ENCODE data around the gene ARID1B. TPM values are rescaled to one million over a fixed set of nuclear protein-coding genes. Genes with fewer than 3 reads are reported as not detected.
A peak's percentile ranks its signal among the peaks of the same experiment; 100 is the strongest.

Gene ARID1B
- polyA plus RNA-seq, 10 donors: 53.5 to 73.2 (median 62.9) TPM

- no peak for DNase-seq
These were observed 372.9 kb downstream of the ARID1B start for GRCh38 chr6:157150076-157150475.

GRCh38 chr6:157151029-157151428, 373.9 kb downstream of the ARID1B start:
- no peak for DNase-seq

- peak in 2 of 3 donors; percentile 49 to 72 for DNase-seq
These were observed 374.8 kb downstream of the ARID1B start for GRCh38 chr6:157151989-157152388.

GRCh38 chr6:157152556-157152955, 375.4 kb downstream of the ARID1B start:
- no peak for DNase-seq

GRCh38 chr6:157155804-157156203, 378.6 kb downstream of the ARID1B start:
- DNase-seq: no peak

GRCh38 chr6:157157258-157157657, 380.1 kb downstream of the ARID1B start:
- DNase-seq: no peak

- DNase-seq: no peak
These were observed 381.3 kb downstream of the ARID1B start for GRCh38 chr6:157158456-157158855.

GRCh38 chr6:157158897-157159296, 381.7 kb downstream of the ARID1B start:
- DNase-seq: no peak

GRCh38 chr6:157159348-157159747, 382.2 kb downstream of the ARID1B start:
- DNase-seq: no peak

GRCh38 chr6:157161912-157162311, 384.7 kb downstream of the ARID1B start:
- no peak for DNase-seq

GRCh38 chr6:157162766-157163433, 385.7 kb downstream of the ARID1B start:
- no peak for DNase-seq

- DNase-seq: no peak
These were observed 386.4 kb downstream of the ARID1B start for GRCh38 chr6:157163434-157164159.

GRCh38 chr6:157164972-157165371, 387.8 kb downstream of the ARID1B start:
- no peak for DNase-seq

- DNase-seq: no peak
These were observed 389.6 kb downstream of the ARID1B start for GRCh38 chr6:157166784-157167183.

GRCh38 chr6:157167837-157168236, 390.7 kb downstream of the ARID1B start:
- no peak for DNase-seq

GRCh38 chr6:157168471-157168870, 391.3 kb downstream of the ARID1B start:
- no peak for DNase-seq

GRCh38 chr6:157169226-157169625, 392.0 kb downstream of the ARID1B start:
- no peak for DNase-seq

GRCh38 chr6:157169656-157170055, 392.5 kb downstream of the ARID1B start:
- no peak for DNase-seq

GRCh38 chr6:157170535-157170934, 393.4 kb downstream of the ARID1B start:
- DNase-seq: no peak

GRCh38 chr6:157171801-157172200, 394.6 kb downstream of the ARID1B start:
- DNase-seq: no peak

- peak in 1 of 3 donors; percentile 60 for DNase-seq
These were observed 395.1 kb downstream of the ARID1B start for GRCh38 chr6:157172231-157172701.

GRCh38 chr6:157172830-157173536, 395.8 kb downstream of the ARID1B start:
- peak in 1 of 3 donors; percentile 55 for DNase-seq

- DNase-seq: peak in 1 of 3 donors; percentile 58
These were observed 396.6 kb downstream of the ARID1B start for GRCh38 chr6:157173776-157174175.

Measured in muscle of back (tissue), 11 donors.